Measurements from ENCODE around the gene ZNF692.

ZNF692 gene

GRCh38 chr1:248821641-248822040 lies 37.2 kb downstream of the ZNF692 start:
- Histone ChIP-seq H3K4me1 (no peaks in the 10 kb centered on the region), H3K4me3 (ENCODE audit: low read depth, low read length) (no peak overlapping the region), H3K36me3 (peaks cover 43% of the 10 kb centered on the region), H3K9me3 (no peaks in the 10 kb centered on the region), H3K27me3 (no peaks in the 10 kb centered on the region)
- no peak for TF ChIP-seq CTCF (IDR thresholded peaks at IDR 0.05; ENCODE audit: low read depth, low read length)
- DNase-seq: no peak

GRCh38 chr1:248821101-248821500 lies 37.8 kb downstream of the ZNF692 start:
- Histone ChIP-seq H3K9me3 (no peaks in the 10 kb centered on the region), H3K4me1 (no peaks in the 10 kb centered on the region), H3K36me3 (peaks cover 48% of the 10 kb centered on the region), H3K4me3 (ENCODE audit: low read depth, low read length) (no peak overlapping the region), H3K27me3 (no peaks in the 10 kb centered on the region)
- TF ChIP-seq CTCF (IDR thresholded peaks at IDR 0.05; ENCODE audit: low read depth, low read length): no peak
- no peak for DNase-seq

GRCh38 chr1:248820041-248820585 lies 38.8 kb downstream of the ZNF692 start:
- Histone ChIP-seq H3K9me3 (no peaks in the 10 kb centered on the region), H3K36me3 (peaks cover 58% of the 10 kb centered on the region), H3K4me1 (no peaks in the 10 kb centered on the region), H3K4me3 (ENCODE audit: low read depth, low read length) (no peak overlapping the region), H3K27me3 (no peaks in the 10 kb centered on the region)
- TF ChIP-seq CTCF (IDR thresholded peaks at IDR 0.05; ENCODE audit: low read depth, low read length): no peak
- no peak for DNase-seq

- no peak for DNase-seq
- Histone ChIP-seq H3K4me3 (ENCODE audit: low read depth, low read length) (no peak overlapping the region), H3K27me3 (no peaks in the 10 kb centered on the region), H3K4me1 (no peaks in the 10 kb centered on the region), H3K9me3 (no peaks in the 10 kb centered on the region), H3K36me3 (peaks cover 66% of the 10 kb centered on the region)
- no peak for TF ChIP-seq CTCF (IDR thresholded peaks at IDR 0.05; ENCODE audit: low read depth, low read length)
Measured at GRCh38 chr1:248818505-248819374, 40.1 kb downstream of the ZNF692 start.

- H3K4me3 ChIP-seq (ENCODE audit: low read depth, low read length): no peak overlapping the region
- TF ChIP-seq CTCF (IDR thresholded peaks at IDR 0.05; ENCODE audit: low read depth, low read length): no peak
- no peak for DNase-seq
- no peaks in the 10 kb centered on the region for H3K9me3 ChIP-seq
- H3K36me3 ChIP-seq: peaks cover 63% of the 10 kb centered on the region
- H3K27me3 ChIP-seq: no peaks in the 10 kb centered on the region
- no peaks in the 10 kb centered on the region for H3K4me1 ChIP-seq
Measured at GRCh38 chr1:248817065-248817464, 41.8 kb downstream of the ZNF692 start.

All from BE2C (cell line).